Measurements from ENCODE around the gene SLC4A9.
"Not testable (repeated sequence)": the region's sequence is repeated elsewhere in the genome, so short reads cannot be mapped to it uniquely, and the experiment has no call there.

The SLC4A9 gene

GRCh38 chr5:140399979-140400729 is 40.2 kb downstream of the SLC4A9 start:
- DNase-seq (ENCODE audit: low read depth in 3 of 3), result no peak

- DNase-seq (ENCODE audit: low read depth in 3 of 3), result peak; percentile 65 to 79 (median 69)
Measured at GRCh38 chr5:140400730-140401361, 40.9 kb downstream of the SLC4A9 start.

DNA sequence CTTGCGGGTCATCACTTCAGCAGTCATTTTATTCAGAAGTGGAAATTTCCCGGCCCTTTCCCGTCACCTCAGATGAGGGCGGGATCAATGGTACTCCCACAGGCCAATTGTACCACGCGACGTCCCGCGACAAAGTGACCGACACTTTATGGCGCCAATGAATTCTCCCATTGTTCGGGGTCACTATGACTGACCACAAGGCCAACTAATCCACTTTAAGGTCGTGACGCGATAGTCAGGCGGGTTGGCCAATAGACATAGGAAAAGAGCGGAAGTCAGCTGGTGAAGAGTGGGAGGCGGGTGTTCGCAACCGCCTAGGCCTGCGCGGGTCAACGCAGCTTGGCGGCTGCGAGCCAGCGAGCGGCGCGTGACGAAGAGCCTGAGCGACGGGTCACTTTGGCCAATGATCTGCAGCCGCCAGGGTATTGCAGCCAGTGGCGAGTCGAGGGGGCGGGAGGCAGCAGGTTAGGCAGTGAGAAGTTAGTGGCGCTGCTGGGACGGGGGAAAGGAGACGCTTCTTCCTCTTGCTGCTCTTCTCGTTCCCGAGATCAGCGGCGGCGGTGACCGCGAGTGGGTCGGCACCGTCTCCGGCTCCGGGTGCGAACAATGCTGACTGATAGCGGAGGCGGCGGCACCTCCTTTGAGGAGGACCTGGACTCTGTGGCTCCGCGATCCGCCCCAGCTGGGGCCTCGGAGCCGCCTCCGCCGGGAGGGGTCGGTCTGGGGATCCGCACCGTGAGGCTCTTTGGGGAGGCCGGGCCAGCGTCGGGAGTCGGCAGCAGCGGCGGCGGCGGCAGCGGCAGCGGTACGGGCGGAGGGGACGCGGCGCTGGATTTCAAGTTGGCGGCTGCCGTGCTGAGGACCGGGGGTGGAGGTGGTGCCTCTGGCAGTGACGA is 41.6 kb downstream of the SLC4A9 start, which contains the start of gene ANKHD1:
TSS of gene ANKHD1 (plus strand) at position 472 of the 896 bp plus-strand sequence. CDS start at position 607, 135 bp downstream.
- DNase-seq (ENCODE audit: low read depth in 3 of 3), result peak; percentile 83 to 93 (median 91)

DNA sequence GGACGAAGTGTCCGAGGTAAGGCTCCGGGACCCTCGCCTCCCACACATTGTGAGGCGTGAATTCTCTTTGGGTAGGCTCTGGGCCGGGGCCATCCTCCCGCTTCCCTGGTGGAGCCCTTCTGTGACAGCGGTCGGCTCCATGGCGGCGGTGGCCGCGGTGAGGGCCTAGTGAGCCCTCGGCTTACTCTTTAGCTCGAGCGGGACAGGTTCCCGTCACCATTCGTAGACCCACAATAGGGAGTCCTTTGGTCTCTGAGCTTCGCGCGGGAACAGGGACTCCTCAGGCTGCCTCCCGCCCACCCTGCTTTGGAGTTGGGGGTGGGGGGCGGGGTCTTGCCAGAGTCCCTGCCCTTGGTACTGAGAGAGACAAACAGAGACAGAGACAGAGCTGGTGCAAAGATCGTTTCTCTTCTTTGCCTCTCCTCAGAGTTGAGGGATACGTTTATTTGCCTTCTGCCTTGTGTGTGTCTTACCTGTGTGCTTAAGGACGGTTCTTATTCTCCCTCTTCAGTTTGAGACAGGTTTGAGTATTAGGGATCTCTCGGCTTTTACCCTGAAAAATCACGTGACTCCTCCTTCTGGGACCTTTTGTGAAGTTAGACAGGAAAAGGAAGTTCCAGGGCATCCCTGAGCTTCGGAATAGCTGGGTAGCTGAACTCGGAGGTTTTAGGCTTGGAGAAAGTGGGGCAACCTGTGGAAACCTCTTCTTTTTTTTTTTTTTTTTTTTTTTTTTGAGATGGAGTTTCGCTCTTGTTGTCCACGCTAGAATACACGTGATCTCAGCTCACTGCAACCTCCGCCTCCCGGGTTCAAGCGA is 42.5 kb downstream of the SLC4A9 start:
- peak; percentile 7 to 38 (median 36) for DNase-seq (ENCODE audit: low read depth in 3 of 3)

DNA sequence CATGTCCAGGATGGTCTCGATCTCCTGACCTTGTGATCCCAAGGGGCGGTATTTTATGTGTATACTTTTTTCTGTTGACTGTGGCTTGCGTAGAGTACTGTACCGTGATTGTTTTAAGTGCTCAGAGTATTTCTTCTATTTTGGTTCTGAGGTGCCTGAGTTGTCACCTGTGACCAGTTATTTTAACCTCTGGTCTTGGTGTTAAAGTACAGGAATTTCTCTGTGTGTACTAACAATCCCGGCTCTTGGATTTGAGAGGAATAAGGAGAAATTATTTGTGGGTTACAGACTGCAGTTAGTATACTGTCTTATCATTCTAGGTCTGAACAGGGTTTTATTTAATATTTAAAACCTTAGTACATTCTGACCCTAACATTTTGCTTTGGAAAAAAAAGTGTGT is 43.6 kb downstream of the SLC4A9 start:
- DNase-seq (ENCODE audit: low read depth in 3 of 3), result no peak

- DNase-seq (ENCODE audit: low read depth in 3 of 3), result no peak
Measured at GRCh38 chr5:140408750-140409241, 48.8 kb downstream of the SLC4A9 start.

DNA sequence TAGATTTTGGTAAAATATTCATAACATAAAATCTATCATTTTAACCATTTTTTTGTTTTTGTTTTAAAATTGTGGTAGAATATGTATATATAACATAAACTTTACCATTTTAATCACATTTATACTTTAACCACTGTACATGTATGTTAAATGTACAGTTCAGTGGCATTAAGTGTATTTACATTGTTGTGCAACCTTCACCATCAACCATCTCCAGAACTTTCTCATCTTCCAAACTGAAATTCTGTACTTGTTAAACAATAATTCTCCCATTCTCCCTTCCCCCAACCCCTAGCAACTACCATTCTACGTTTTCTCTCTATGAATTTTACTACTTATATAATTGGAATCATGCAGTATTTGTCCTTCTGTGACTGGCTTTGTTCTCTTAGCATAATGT is 53.2 kb downstream of the SLC4A9 start:
- no peak for DNase-seq (ENCODE audit: low read depth in 3 of 3)

DNA sequence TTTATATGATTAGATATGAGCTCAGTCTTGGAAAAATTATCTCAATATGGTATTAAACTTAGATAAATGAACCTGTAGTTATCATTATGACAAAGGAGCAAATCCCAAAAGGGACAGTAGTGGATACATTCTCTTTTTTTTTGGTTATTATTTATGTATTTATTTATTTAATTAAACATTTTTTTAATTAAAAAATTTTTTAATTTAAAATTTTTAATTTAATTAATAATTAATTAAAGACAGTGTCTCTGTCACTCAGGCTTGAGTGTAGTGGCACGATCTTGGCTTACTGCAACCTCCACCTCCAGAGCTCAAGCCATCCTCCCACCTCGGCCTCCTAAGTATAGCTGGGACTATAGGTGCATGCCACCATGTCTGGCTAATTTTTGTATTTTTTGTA is 57.2 kb downstream of the SLC4A9 start:
- DNase-seq (ENCODE audit: low read depth in 3 of 3), result no peak

- DNase-seq (ENCODE audit: low read depth in 3 of 3), result no peak
Measured at GRCh38 chr5:140418862-140419520, 59.0 kb downstream of the SLC4A9 start.

DNA sequence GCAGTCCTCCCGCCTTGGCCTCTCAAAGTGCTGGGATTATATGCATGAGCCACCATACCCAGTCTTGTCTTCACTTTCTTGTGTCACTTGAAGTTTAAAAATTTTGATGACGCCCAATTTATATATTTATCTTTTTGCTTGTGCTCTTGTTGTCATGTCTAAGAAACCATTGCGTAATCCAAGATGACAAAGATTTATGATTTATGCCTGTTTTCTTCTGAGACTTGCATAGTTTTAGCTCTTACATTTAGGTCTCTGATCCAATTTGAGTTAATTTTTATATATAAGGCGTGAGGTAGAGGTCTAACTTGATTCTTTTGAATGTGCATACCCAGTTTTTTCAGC is 60.2 kb downstream of the SLC4A9 start:
- no peak for DNase-seq (ENCODE audit: low read depth in 3 of 3)

- DNase-seq (ENCODE audit: low read depth in 3 of 3), result no peak
Measured at GRCh38 chr5:140420665-140421361, 60.8 kb downstream of the SLC4A9 start.

DNA sequence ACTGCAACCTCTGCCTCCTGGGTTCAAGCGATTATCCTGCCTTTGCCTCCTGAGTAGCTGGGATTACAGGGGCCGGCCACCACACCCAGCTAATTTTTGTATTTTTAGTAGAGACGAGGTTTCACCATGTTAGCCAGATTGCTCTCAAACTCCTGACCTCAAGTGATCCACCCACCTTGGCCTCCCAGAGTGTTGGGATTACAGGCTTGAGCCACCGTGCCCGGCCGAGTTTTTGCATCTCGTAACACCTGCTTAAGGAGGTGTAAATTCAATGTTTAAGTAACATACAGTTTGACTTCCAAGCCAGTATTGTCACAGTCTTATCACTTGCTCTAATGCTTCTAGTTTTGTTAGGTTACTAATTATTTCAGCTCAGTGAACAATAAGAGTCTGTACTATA is 61.4 kb downstream of the SLC4A9 start:
- DNase-seq (ENCODE audit: low read depth in 3 of 3), result not testable (repeated sequence)

DNA sequence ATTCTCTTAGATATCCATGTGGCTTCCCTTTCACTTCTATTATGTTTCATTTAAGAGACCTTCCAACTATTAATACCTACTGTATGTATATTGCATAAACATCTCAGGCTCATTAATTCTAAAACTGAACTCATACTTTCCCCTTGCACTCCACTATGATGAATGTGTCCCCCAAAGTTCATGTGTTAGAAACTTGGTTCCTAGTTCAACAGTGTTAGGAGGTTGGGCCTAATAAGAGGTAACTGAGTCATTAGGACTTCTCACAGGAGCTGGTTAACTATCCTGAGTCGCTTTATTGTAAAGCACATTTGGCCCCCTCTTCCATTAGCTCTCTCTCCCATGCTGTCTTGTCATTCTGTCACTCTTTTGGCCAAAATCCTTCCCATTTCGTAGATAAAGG is 63.6 kb downstream of the SLC4A9 start:
- DNase-seq (ENCODE audit: low read depth in 3 of 3), result no peak

- DNase-seq (ENCODE audit: low read depth in 3 of 3), result no peak
Measured at GRCh38 chr5:140424135-140424534, 64.1 kb downstream of the SLC4A9 start.

Measured in stimulated activated CD4-positive, alpha-beta T cell treated with anti-CD3 and anti-CD28 coated beads, TNF-alpha, amount 100 ng/mL, for 4 hours (primary cell).